HG02610 (cell line): Measurements from ENCODE around the gene PPA2.
A peak's percentile ranks its signal among the peaks of the same experiment; 100 is the strongest.

ENCODE experiments used
- ATAC-seq: cut with Tn5 transposase; IDR thresholded peaks from one replicate; pipeline ENCODE4 v1.9.1; 2021; ENCODE audit warnings: mild to moderate bottlenecking, moderate library complexity; ENCODE audit not compliant: unreplicated experiment

The PPA2 gene

DNA sequence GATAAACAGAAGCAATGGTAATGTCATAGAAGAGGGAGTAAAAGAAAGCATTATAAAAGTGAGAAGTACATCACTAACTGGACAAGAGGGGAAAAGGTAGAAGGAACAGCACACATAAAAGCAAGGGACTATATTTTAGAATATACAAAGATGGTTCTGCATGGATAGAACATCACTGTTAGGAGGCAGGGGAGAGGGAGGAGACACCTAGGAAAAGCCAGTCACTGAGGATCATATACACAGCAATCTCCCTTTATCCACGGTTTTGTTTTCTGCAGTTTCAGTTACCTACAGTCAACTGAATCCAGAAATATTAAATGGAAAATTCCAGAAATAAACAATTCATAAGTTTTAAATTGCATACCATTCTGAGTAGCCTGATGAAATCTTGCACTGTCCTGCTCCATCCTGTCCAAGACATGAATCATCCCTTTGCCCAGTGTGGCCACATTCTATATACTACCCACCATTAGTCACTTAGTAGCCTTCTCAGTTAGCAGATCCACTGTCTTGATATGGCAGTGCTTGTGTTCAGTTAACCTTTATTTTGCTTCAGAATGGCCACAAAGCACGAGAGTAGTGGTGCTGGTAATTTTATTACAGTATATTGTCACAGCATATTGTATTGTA lies 74.2 kb downstream of the PPA2 start:
- no peak for ATAC-seq

- ATAC-seq, result no peak
Measured at GRCh38 chr4:105392858-105393257, 81.0 kb downstream of the PPA2 start.

DNA sequence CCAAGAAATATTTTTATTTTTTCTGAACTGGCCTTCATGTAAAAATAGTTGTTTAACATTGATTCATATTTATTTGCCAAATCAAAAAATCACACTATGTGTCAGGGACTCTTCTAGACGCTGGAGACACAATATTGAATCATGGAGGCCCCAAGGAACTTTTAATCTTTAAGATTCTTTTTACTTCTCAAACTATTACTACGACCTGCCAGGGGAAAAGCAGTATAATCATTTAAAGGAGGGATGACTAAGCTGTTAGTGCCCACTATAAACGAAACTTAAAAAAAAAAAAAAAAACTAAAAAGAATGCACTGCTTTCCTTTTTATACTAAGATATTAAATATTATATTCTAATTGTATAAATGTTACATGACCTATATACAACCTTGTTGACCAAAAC lies 84.7 kb downstream of the PPA2 start:
- no peak for ATAC-seq

GRCh38 chr4:105387466-105387865 lies 86.4 kb downstream of the PPA2 start:
- no peak for ATAC-seq

DNA sequence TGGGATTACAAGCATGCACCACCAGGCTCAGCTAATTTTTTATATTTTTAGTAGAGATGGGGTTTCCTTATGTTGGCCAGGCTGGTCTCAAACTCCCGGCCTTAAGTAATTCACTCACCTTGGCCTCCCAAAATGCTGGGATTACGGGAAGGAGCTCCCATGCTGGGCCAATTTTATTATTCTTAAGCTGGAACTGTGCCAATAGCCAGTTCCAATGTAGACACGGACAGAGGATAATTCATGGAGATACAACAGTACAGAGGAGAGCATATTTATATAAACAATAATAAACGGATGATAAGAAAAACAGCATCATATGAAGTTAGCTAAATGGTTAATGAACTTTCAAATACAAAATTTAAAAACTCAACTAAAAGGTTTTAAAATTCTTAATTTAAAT lies 87.8 kb downstream of the PPA2 start:
- no peak for ATAC-seq

GRCh38 chr4:105374071-105374470 lies 99.8 kb downstream of the PPA2 start:
- ATAC-seq, result no peak

- ATAC-seq, result no peak
Measured at GRCh38 chr4:105373324-105373723, 100.5 kb downstream of the PPA2 start.

GRCh38 chr4:105369988-105370387 lies 103.9 kb downstream of the PPA2 start:
- ATAC-seq, result no peak

DNA sequence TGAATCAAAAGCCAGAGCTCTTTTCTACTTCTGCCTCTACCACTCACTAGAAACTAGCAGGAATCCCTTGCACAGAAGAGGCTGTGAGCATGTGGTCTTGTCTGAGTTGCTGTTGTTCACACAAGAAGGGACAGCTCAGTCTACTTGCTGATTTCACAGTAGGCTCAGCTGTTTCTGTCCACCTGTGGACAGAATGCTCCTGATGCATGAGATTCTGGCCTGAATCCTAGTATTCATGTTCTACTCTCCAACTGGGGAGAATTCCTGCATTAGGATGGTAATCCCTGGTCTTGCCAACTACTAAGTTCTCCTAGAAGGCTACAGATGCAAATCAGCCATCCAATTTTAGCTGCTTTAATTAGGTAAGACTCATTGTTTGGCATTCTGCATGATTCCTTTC lies 112.8 kb downstream of the PPA2 start:
- no peak for ATAC-seq

- no peak for ATAC-seq
Measured at GRCh38 chr4:105357258-105357980, 116.4 kb downstream of the PPA2 start.

- no peak for ATAC-seq
Measured at GRCh38 chr4:105356194-105356593, 117.7 kb downstream of the PPA2 start.

- ATAC-seq, result peak; percentile 94
Measured at GRCh38 chr4:105352826-105353225, 121.0 kb downstream of the PPA2 start.

- no peak for ATAC-seq
Measured at GRCh38 chr4:105351861-105352260, 122.0 kb downstream of the PPA2 start.

DNA sequence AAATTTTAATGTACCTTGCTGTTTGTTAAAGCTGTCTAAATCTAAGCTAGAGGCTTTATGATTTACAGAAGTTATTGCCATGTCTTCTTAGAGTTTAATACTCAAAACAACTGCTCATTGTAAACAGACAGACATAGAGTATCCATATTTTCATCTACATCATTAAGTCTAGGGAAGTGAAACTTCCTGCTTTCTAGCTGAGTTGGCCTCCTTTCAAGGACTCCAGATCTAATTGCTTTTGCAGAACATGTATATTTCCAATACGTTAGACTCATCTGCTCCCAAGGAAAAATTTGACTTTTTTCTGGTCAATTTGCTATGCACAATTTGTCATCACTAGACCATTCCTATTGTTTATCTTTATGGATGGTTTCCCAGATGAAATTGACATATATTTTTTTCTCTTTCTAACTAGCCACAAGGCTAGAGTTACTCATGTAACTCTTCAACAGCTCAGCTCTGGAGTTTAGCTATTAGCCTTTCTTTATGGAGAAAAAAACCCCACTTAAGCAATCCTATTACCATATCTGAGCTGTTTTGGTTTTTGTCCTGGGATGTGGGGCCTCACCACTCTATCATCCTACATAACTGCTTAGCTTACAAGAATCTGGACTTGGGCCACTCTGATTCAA lies 122.9 kb downstream of the PPA2 start:
- ATAC-seq, result no peak

DNA sequence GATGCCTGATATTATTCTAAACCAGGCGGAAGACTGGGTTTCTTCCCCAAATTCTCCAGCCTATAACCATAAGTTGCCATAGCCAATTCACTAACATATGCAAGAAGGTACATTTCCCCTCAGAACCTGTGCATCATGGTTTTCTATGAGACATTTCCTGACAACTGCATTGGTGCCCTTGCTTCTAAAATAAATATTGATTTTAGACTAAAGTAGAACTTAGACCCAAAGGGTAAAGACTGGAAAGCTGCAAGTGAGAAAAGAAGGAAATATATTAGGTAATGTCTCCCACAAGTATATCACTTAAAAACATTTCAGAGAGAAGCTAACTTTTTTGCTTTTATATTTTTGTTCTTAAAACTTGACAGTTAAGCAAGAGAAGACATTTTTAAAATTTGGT lies 125.1 kb downstream of the PPA2 start:
- no peak for ATAC-seq

GRCh38 chr4:105346869-105347268 lies 127.0 kb downstream of the PPA2 start:
- no peak for ATAC-seq

DNA sequence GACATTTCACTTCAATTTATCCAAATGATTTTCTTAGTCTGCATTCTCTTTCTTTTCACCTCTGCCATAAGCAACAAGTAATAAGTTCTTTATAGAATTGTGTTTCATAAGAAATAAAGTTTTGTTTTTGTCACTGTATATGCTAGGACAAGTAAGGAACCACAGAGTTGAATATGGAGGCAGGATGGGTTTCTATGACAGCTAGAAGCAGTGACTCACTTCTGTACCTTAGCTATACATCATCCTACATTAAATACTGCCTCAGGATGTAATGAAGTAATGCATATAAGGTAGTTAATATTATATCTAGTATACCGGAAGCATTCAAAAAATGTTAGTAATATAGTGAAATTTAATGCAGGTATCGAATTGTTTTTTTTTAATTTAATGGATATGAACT lies 128.0 kb downstream of the PPA2 start:
- no peak for ATAC-seq

GRCh38 chr4:105345358-105345757 lies 128.5 kb downstream of the PPA2 start:
- ATAC-seq, result no peak

DNA sequence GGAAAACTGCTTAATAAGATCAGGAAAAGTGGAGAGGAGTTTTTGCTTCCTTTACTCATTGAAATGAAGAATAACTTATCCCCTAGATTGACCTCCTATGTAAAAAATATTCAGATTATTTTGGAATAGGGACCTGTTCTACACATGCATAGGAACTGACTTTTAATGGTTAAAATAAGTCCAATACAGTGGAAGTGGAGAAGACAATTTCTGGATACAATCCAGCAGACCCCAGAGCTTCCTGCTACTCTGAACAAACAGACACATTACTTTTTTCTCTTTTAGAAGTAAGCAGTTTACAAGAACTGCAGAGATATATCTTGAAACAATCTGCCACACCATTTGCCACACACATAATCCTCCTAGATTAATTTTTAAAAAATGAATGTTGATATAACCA lies 129.7 kb downstream of the PPA2 start:
- no peak for ATAC-seq

- ATAC-seq, result no peak
Measured at GRCh38 chr4:105343146-105343931, 130.5 kb downstream of the PPA2 start.

- no peak for ATAC-seq
Measured at GRCh38 chr4:105329081-105329480, 144.8 kb downstream of the PPA2 start.

DNA sequence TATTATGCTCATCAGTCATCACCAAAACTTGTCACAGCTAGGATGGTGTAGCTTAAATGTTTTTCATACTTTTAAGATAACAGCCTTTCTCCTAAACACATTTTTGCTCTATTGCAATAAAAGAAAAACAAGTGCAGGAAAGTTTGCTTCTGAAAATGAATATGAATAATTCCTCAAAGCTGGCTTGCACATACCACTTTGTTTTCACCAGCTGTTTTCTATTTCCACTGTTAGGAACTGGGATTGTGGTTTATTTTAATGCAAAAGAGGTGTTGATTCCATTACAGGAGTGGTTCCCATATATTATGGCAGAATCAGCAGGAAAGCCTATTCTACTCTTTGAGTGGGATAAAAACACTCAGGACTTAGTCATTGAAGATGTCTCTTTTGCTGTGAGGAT lies 145.9 kb downstream of the PPA2 start:
- no peak for ATAC-seq
